IgD-negative memory B cell (primary cell): ENCODE data around the gene ALG8. TPM values are rescaled to one million over a fixed set of nuclear protein-coding genes. Genes with fewer than 3 reads are reported as not detected.
"Not testable (repeated sequence)": the region's sequence is repeated elsewhere in the genome, so short reads cannot be mapped to it uniquely, and the experiment has no call there.

ENCODE experiments used
- H3K27ac Mint-ChIP-seq, 3 donors: one replicate each; pipeline ENCODE4 v1.8.0; 2020 to 2022; ENCODE audit warnings: mild to moderate bottlenecking in 3 of 3, mixed read lengths in 3 of 3, moderate library complexity in 1 of 3
- H3K27me3 Mint-ChIP-seq: one replicate; pipeline ENCODE4 v1.8.0; 2021; ENCODE audit warnings: mixed read lengths
- H3K36me3 Mint-ChIP-seq: one replicate; pipeline ENCODE4 v1.8.0; 2020; ENCODE audit warnings: mild to moderate bottlenecking, mixed read lengths
- H3K4me1 Mint-ChIP-seq, 3 donors: one replicate each; pipeline ENCODE4 v1.8.0; 2020 to 2022; ENCODE audit warnings: mixed read lengths in 3 of 3, mild to moderate bottlenecking in 1 of 3
- H3K4me3 Mint-ChIP-seq, 4 donors: one replicate each; pipeline ENCODE4 v1.8.0; 2020 to 2022; ENCODE audit warnings: mild to moderate bottlenecking in 4 of 4, mixed read lengths in 4 of 4, moderate library complexity in 3 of 4
- H3K9me3 Mint-ChIP-seq, 3 donors: one replicate each; pipeline ENCODE4 v1.8.0; 2020 to 2021; ENCODE audit warnings: mixed read lengths in 3 of 3, mild to moderate bottlenecking in 1 of 3
- polyA plus RNA-seq: library from polyadenylated mRNA; unstranded; fragments of 300-500 nt; fragmentation: Illumina TruSeq; gene quantifications from one replicate; pipeline ENCODE4 v1.2.3, GENCODE V29; 2021

The ALG8 gene
- polyA plus RNA-seq, 1 donor from 2014 or later, result 55.1 TPM

DNA sequence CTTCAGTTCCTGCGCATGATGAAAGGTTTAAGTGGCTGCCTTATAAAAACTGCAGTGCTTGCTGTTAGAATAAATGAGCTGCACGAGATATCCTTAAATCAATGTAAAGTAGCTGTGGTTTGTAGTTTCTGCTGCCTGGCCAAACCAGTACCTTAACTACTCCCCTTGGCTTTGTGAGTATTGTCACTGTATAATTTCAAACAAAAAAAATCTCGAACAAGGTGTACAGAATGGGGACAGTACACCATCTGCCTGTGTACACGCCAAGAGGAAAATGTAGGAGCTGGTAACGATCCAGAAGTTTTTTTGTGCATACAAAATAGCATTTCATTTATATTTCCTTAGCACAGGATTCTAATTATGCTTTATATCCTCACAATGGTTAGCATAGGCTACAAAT lies 39.2 kb downstream of the ALG8 start:
- Mint-ChIP-seq H3K4me3 (no peak overlapping the region), H3K27me3 (no peaks in the 10 kb centered on the region), H3K4me1 (peaks cover 0 to 1% (median 0%) of the 10 kb centered on the region in 3 donors), H3K36me3 (peaks cover 9% of the 10 kb centered on the region), H3K27ac (no peak overlapping the region), H3K9me3 (no peaks in the 10 kb centered on the region)

DNA sequence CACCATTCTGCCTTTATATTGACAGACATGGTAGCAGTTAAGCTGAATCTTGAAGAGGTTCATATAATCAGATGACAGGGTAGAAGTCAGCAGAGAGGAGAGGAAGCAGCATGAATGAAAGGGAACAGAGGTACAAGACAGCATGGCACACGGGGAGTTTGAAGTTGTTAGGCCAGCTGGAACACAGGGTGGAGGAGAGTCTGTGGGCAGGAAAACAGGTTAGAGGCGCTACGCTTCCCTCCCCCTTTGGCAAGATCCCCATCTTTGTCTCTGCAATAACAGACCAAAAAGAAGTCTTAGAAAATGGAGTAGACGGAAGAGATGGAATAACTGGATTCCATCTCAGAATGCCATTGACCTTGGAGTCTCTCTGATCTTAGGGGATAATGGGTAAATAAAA lies 39.8 kb downstream of the ALG8 start:
- Mint-ChIP-seq H3K4me1 (peaks cover 0 to 3% (median 0%) of the 10 kb centered on the region in 3 donors), H3K36me3 (peaks cover 9% of the 10 kb centered on the region), H3K4me3 (no peak overlapping the region), H3K27me3 (no peaks in the 10 kb centered on the region), H3K27ac (no peak overlapping the region), H3K9me3 (no peaks in the 10 kb centered on the region)

DNA sequence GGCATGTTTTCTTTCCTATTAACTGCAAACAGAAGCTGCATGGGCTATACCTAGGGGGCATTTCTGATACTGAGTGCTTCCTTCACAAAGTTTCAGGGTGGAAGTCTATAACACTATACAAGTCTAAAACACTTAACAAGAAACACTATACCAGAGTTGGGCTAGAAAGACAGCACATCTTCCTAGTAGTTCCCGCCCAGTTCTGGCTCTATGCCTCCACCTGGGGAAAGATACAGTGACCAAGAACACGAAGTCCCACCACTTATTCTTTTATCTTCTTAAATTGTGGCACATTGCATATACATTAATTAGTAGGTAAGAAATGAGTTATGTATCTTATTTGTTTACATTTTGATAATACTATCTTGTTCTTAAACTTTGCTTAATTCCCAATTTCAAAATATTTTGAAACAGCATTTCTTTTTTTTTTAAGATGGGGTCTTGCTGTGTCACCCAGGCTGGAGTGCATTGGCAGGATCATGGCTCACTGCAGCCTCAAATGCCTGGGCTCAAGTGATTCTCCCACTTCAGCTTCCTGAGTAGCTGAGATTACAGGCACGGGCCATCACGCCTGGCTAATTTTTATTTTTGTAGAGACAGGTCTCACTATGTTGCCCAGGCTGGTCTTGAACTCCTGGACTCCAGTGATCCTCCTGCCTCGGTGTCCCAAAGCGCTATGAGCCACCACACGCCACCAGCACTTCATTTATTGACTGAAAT lies 41.6 kb downstream of the ALG8 start:
- no peak overlapping the region for H3K27ac Mint-ChIP-seq
- no peaks in the 10 kb centered on the region for H3K9me3 Mint-ChIP-seq

GRCh38 chr11:78094250-78094649 lies 45.2 kb downstream of the ALG8 start:
- Mint-ChIP-seq H3K27ac (no peak overlapping the region), H3K27me3 (no peaks in the 10 kb centered on the region), H3K4me3 (no peak overlapping the region)

More for the DNA sequence above, 41.6 kb downstream of the ALG8 start:
- H3K27me3 Mint-ChIP-seq, result no peaks in the 10 kb centered on the region
- H3K4me1 Mint-ChIP-seq, result peaks cover 0 to 3% (median 0%) of the 10 kb centered on the region in 3 donors
- no peak overlapping the region for H3K4me3 Mint-ChIP-seq
- H3K36me3 Mint-ChIP-seq, result peaks cover 10% of the 10 kb centered on the region

GRCh38 chr11:78086521-78087074 lies 52.8 kb downstream of the ALG8 start:
- H3K27ac Mint-ChIP-seq, H3K27me3 Mint-ChIP-seq: not testable (repeated sequence)

More at GRCh38 chr11:78094250-78094649, 45.2 kb downstream of the ALG8 start:
- Mint-ChIP-seq H3K4me1 (peaks cover 0 to 1% (median 0%) of the 10 kb centered on the region in 3 donors), H3K36me3 (peaks cover 11% of the 10 kb centered on the region), H3K9me3 (no peaks in the 10 kb centered on the region)

DNA sequence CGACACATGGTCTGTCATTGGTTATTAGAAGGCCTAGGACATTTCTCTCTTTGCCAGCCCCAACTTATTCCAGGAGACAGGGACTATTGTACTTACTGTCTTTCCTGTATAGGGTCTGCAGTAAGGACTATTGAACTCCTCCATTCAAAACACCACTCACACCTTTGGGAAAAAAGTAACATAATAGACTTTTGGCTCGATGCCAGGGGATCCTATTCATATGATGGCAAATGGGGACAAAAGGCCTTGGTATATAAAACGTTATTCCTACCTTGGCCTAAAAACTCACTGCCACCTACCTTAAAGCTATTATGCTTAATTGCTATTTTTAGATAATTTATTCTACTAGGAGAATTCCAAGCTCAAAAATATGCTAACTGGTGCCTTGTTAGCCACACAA lies 53.5 kb downstream of the ALG8 start:
- Mint-ChIP-seq H3K27me3 (no peaks in the 10 kb centered on the region), H3K36me3 (no peaks in the 10 kb centered on the region), H3K27ac (no peak overlapping the region), H3K4me1 (peaks cover 3 to 8% (median 8%) of the 10 kb centered on the region in 3 donors), H3K4me3 (no peak overlapping the region), H3K9me3 (no peaks in the 10 kb centered on the region)

More at GRCh38 chr11:78086521-78087074, 52.8 kb downstream of the ALG8 start:
- not testable (repeated sequence) for H3K36me3 Mint-ChIP-seq, H3K4me3 Mint-ChIP-seq, H3K9me3 Mint-ChIP-seq, H3K4me1 Mint-ChIP-seq

DNA sequence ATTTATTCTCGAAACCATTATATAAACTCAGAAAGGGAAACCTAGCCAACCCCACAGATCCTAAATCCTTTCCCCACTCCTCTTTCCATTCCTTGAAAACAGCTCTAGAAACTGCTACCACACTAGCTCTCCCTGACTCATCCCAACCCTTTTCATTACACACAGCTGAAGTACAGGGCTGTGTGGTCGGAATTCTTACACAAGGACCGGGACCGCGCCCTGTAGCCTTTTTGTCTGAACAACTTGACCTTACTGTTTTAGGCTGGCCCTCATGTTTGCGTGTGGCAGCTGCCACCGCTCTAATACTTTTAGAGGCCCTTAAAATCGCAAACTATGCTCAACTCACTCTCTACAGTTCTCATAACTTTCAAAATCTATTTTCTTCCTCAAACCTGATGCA lies 54.9 kb downstream of the ALG8 start:
- not testable (repeated sequence) for H3K9me3 Mint-ChIP-seq, H3K27me3 Mint-ChIP-seq, H3K36me3 Mint-ChIP-seq, H3K27ac Mint-ChIP-seq, H3K4me3 Mint-ChIP-seq
- peaks cover 5 to 16% (median 12%) of the 10 kb centered on the region in 3 donors for H3K4me1 Mint-ChIP-seq

GRCh38 chr11:78083021-78083420 lies 56.4 kb downstream of the ALG8 start:
- Mint-ChIP-seq H3K4me1 (peaks cover 14 to 27% (median 18%) of the 10 kb centered on the region in 3 donors), H3K27me3 (no peaks in the 10 kb centered on the region), H3K4me3 (peak overlapping the region in 1 of 4 donors; percentile 9), H3K27ac (no peak overlapping the region), H3K36me3 (no peaks in the 10 kb centered on the region), H3K9me3 (no peaks in the 10 kb centered on the region)

- Mint-ChIP-seq H3K4me3 (peak overlapping the region in 1 of 4 donors; percentile 54), H3K36me3 (no peaks in the 10 kb centered on the region), H3K4me1 (peaks cover 18 to 32% (median 24%) of the 10 kb centered on the region in 3 donors), H3K27ac (no peak overlapping the region), H3K9me3 (no peaks in the 10 kb centered on the region), H3K27me3 (no peaks in the 10 kb centered on the region)
Measured at GRCh38 chr11:78082146-78082545, 57.3 kb downstream of the ALG8 start.

GRCh38 chr11:78081583-78081982 lies 57.8 kb downstream of the ALG8 start:
- Mint-ChIP-seq H3K27ac (no peak overlapping the region), H3K27me3 (no peaks in the 10 kb centered on the region), H3K4me3 (peak overlapping the region in 3 of 4 donors; percentile 37 to 63 (median 54)), H3K9me3 (no peaks in the 10 kb centered on the region), H3K4me1 (peaks cover 22 to 36% (median 28%) of the 10 kb centered on the region in 3 donors), H3K36me3 (no peaks in the 10 kb centered on the region)

DNA sequence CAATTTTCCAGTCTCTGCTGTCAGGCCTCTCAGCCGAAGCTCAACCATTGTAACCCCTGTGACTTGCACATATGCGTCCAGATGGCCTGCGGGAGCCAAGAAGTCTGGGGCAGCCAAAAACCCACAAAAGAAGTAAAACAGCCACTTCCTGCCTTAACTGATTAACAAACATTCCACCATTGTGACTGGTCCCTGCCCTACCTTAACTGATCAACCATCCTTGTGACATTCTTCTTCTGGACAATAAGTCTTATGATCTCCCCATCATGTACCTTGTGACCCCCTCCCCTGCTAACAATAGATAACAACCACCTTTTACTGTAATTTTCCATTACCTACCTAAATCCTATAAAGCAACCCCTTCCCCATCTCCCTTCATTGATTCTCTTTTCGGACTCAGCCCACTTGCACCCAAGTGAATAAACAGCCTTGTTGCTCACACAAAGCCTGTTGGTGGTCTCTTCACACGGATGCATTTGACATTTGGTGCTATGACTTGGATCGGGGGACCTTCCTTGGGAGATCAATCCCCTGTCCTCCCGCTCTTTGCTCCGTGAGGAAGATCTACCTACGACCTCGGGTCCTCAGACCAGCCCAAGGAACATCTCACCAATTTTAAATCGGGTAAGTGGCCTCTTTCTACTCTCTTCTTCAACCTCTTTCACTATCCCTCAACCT lies 58.5 kb downstream of the ALG8 start:
- Mint-ChIP-seq H3K9me3 (no peaks in the 10 kb centered on the region), H3K4me3 (peak overlapping the region in 3 of 4 donors; percentile 37 to 94 (median 63)), H3K36me3 (no peaks in the 10 kb centered on the region), H3K27ac (peak overlapping the region in 1 of 3 donors; percentile 21), H3K4me1 (peaks cover 25 to 39% (median 29%) of the 10 kb centered on the region in 3 donors), H3K27me3 (no peaks in the 10 kb centered on the region)

- Mint-ChIP-seq H3K4me3 (peak overlapping the region in 3 of 4 donors; percentile 94 to 97 (median 95)), H3K4me1 (peaks cover 30 to 43% (median 34%) of the 10 kb centered on the region in 3 donors), H3K36me3 (no peaks in the 10 kb centered on the region), H3K9me3 (no peaks in the 10 kb centered on the region), H3K27me3 (no peaks in the 10 kb centered on the region), H3K27ac (peak overlapping the region; percentile 11 to 95 (median 78))
Measured at GRCh38 chr11:78080084-78080817, 59.2 kb downstream of the ALG8 start.

GRCh38 chr11:78079232-78080083 lies 60.0 kb downstream of the ALG8 start, which contains the start of gene NDUFC2:
Gene NDUFC2, minus strand, starts transcription at chr11:78079862. Its CDS starts 118 bp downstream, at chr11:78079744.
- Mint-ChIP-seq H3K27ac (peak within 1 kb of the TSS; percentile 11 to 97 (median 95)), H3K4me1 (peaks cover 34 to 48% (median 35%) of the 10 kb centered on the region in 3 donors), H3K27me3 (no peaks in the 10 kb centered on the region), H3K9me3 (no peaks in the 10 kb centered on the region), H3K4me3 (peak within 1 kb of the TSS in 3 of 4 donors; percentile 94 to 97 (median 95)), H3K36me3 (no peaks in the 10 kb centered on the region)
